ENCODE measurements around the gene PRSS58.

DNA sequence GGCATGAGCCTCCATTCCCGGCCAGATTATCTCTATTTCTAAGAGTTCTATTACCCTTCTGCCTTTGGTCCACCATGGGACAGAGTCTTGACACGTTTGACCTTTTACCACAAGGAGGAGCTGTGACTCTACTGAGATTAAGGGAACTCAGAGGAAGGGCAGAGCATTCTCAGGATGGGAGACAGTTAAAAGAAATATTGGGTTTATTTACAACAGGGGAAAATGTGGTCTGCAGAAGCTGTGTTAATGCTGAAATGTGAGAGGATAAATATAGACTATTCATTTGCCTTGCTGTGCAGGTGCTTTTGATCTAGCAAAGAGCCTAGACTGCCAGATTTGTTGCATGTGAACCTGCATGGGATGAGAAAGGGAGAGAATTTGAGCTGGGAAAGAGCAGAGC is 45.8 kb upstream of the PRSS58 start:
- TF ChIP-seq, protein P1, sequence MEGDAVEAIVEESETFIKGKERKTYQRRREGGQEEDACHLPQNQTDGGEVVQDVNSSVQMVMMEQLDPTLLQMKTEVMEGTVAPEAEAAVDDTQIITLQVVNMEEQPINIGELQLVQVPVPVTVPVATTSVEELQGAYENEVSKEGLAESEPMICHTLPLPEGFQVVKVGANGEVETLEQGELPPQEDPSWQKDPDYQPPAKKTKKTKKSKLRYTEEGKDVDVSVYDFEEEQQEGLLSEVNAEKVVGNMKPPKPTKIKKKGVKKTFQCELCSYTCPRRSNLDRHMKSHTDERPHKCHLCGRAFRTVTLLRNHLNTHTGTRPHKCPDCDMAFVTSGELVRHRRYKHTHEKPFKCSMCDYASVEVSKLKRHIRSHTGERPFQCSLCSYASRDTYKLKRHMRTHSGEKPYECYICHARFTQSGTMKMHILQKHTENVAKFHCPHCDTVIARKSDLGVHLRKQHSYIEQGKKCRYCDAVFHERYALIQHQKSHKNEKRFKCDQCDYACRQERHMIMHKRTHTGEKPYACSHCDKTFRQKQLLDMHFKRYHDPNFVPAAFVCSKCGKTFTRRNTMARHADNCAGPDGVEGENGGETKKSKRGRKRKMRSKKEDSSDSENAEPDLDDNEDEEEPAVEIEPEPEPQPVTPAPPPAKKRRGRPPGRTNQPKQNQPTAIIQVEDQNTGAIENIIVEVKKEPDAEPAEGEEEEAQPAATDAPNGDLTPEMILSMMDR (IDR thresholded peaks at IDR 0.05) = no peak
- TF ChIP-seq EZH2 (IDR thresholded peaks at IDR 0.05; ENCODE audit: borderline replicate concordance, insufficient read depth, low read depth, low read length, poor library complexity, severe bottlenecking) = no peak

Data from B cell (primary cell).